ENCODE measurements around the gene EIF4G3. TPM values are rescaled to one million over a fixed set of nuclear protein-coding genes. Genes with fewer than 3 reads are reported as not detected.
"Not testable (repeated sequence)": the region's sequence is repeated elsewhere in the genome, so short reads cannot be mapped to it uniquely, and the experiment has no call there.

EIF4G3 gene
- total RNA-seq, 1 donor from 2014 or later: 27.3 TPM

DNA sequence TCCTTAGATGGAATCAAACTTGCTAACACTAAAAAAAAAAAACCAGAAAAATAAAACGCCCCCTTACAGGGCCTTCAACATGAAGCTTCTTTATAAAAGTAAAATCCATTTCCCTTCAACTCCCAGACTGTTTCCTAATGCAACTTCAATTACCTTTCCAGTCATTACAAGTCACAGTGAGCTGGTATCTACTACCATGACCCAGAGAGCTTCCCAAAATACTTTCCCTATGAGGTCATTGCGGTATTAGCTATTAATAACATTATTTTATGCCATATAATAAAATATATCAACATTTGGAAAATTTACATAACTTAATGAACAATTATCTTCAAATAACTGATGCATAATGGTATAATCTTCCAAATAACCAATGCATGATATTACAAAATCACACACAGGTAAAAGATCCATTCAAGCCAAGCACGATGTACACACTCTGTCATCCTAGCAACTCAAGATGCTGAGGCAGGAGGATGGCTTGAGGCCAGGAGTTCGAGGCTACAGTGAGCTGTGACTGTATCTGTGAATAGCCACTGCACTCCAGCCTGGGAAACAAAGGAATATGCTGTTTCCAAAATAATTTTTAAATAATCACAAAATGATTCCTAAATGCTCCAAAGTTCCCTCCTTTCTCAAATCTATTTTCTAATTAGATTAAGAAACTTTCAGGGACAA is 24.1 kb downstream of the EIF4G3 start:
- no peak for DNase-seq (ENCODE audit: low read depth)
- TF ChIP-seq, protein P1, sequence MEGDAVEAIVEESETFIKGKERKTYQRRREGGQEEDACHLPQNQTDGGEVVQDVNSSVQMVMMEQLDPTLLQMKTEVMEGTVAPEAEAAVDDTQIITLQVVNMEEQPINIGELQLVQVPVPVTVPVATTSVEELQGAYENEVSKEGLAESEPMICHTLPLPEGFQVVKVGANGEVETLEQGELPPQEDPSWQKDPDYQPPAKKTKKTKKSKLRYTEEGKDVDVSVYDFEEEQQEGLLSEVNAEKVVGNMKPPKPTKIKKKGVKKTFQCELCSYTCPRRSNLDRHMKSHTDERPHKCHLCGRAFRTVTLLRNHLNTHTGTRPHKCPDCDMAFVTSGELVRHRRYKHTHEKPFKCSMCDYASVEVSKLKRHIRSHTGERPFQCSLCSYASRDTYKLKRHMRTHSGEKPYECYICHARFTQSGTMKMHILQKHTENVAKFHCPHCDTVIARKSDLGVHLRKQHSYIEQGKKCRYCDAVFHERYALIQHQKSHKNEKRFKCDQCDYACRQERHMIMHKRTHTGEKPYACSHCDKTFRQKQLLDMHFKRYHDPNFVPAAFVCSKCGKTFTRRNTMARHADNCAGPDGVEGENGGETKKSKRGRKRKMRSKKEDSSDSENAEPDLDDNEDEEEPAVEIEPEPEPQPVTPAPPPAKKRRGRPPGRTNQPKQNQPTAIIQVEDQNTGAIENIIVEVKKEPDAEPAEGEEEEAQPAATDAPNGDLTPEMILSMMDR (conservative IDR thresholded peaks at IDR 0.05; ENCODE audit: low read depth, low read length): no peak
- H3K4me3 ChIP-seq (ENCODE audit: low read depth, low read length): no peak overlapping the region

- H3K4me3 ChIP-seq (ENCODE audit: low read depth, low read length): no peak overlapping the region
- no peak for DNase-seq (ENCODE audit: low read depth)
- TF ChIP-seq, protein P1 (conservative IDR thresholded peaks at IDR 0.05; ENCODE audit: low read depth, low read length): no peak
These were observed 26.8 kb downstream of the EIF4G3 start for GRCh38 chr1:21149855-21150432.

GRCh38 chr1:21149430-21149854 is 27.3 kb downstream of the EIF4G3 start:
- H3K4me3 ChIP-seq (ENCODE audit: low read depth, low read length): no peak overlapping the region
- TF ChIP-seq, protein P1 (conservative IDR thresholded peaks at IDR 0.05; ENCODE audit: low read depth, low read length): no peak
- DNase-seq (ENCODE audit: low read depth): no peak

GRCh38 chr1:21143752-21144151 is 32.9 kb downstream of the EIF4G3 start:
- DNase-seq (ENCODE audit: low read depth): no peak
- TF ChIP-seq, protein P1 (conservative IDR thresholded peaks at IDR 0.05; ENCODE audit: low read depth, low read length): no peak
- no peak overlapping the region for H3K4me3 ChIP-seq (ENCODE audit: low read depth, low read length)

- TF ChIP-seq, protein P1 (conservative IDR thresholded peaks at IDR 0.05; ENCODE audit: low read depth, low read length): no peak
- no peak overlapping the region for H3K4me3 ChIP-seq (ENCODE audit: low read depth, low read length)
- no peak for DNase-seq (ENCODE audit: low read depth)
These were observed 33.6 kb downstream of the EIF4G3 start for GRCh38 chr1:21143138-21143537.

DNA sequence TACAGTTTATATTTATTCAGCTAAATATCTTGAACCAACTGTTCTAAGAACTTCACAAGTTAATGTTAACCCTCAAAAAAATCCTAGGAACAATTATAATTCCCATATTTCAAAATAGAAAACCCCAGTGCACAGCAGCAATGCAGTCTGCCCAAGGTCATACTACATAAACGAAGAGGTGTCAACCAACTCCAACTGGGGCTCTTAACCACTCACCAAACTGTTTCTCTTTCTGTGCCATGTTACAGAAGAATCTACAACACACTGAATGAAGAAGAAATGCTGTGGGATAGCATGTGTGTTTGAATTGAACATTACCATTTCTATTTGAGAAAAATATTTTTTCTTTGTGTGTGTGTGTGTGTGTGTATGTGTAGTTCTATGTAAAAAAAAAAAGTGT is 35.7 kb downstream of the EIF4G3 start:
- TF ChIP-seq, protein P1 (conservative IDR thresholded peaks at IDR 0.05; ENCODE audit: low read depth, low read length): no peak
- no peak overlapping the region for H3K4me3 ChIP-seq (ENCODE audit: low read depth, low read length)
- no peak for DNase-seq (ENCODE audit: low read depth)

DNA sequence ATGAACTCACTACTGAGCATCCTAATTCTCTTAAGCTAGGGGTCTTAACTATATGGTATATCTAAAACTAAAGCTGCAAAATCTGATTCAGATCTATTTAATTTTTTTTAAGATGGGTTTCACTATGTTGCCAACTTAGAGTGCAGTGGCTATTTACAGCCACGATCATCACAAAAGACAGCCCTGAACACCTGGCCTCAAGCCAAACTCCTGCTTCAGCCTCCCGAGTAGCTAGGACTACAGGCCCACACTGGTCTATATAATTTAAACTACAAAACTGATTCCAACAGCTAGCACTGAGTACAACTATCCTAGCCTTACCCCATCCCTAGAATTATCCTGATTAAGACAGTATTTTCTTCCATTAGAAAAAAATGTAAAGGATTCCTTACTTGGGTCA is 37.1 kb downstream of the EIF4G3 start:
- TF ChIP-seq, protein P1 (conservative IDR thresholded peaks at IDR 0.05; ENCODE audit: low read depth, low read length): no peak
- DNase-seq (ENCODE audit: low read depth): no peak
- H3K4me3 ChIP-seq (ENCODE audit: low read depth, low read length): no peak overlapping the region

GRCh38 chr1:21136344-21136743 is 40.4 kb downstream of the EIF4G3 start:
- not testable (repeated sequence) for H3K4me3 ChIP-seq (ENCODE audit: low read depth, low read length); DNase-seq (ENCODE audit: low read depth)
